ENCODE results near the gene CALML6.
"Not testable (repeated sequence)": the region's sequence is repeated elsewhere in the genome, so short reads cannot be mapped to it uniquely, and the experiment has no call there.

Gene CALML6, protein sequence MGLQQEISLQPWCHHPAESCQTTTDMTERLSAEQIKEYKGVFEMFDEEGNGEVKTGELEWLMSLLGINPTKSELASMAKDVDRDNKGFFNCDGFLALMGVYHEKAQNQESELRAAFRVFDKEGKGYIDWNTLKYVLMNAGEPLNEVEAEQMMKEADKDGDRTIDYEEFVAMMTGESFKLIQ

DNA sequence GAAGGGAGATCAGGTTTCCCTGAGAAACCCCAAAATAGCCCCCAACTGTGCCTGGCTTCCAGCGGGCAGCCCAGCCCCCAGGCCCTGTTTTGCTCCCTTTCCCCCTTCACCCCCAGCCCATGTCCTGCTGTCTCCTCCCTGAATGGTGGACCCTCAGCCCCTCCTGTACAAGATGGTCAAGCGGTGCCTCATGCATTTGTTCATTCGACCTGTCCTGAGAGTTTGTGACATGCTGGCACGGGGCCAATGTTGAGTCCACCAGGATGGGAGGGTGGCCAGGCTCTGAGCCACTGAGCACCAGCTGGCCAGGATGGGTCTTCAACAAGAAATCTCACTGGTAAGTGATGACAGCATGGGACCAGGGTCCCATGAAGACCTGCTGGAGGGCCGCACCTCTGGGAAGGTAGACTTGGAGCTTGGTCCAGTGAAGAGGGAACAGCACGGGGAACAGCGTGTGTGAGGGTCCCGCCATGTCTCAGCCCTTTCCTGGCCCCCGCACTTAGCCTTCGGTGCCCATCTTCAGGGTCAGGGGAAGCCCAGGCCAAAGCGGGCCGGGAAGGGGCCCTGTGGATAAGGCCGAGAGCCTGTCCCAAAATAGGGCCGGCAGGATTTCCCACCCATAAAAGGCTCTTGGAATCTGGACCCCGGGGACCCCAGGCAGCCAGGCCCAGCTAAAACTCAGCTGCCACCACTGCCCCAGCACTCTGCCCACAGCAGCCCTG lies at the start of gene CALML6:
Gene CALML6 (plus strand): TSS at position 290 of the 722 bp plus-strand sequence. CDS start 21 bp downstream, at position 311.
- no peak for DNase-seq

DNA sequence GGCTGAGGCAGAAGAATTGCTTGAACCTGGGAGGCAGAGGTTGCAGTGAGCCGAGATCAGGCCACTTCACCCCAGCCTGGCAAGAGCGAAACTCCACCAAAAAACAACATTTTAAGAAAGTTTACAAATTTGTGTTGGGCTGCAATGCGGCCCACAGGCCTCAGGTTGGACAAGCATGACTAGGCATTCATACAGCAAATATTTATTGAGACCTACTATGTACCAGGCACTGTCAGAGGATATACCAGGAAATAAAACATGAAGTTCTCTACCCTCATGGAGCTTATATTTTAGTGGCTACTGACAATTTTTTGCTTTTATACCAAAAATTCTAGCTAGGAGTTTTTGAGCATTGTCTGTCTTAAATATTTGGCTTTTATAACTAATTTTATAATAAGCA lies 47.9 kb upstream of the CALML6 start:
- no peak for DNase-seq

DNA sequence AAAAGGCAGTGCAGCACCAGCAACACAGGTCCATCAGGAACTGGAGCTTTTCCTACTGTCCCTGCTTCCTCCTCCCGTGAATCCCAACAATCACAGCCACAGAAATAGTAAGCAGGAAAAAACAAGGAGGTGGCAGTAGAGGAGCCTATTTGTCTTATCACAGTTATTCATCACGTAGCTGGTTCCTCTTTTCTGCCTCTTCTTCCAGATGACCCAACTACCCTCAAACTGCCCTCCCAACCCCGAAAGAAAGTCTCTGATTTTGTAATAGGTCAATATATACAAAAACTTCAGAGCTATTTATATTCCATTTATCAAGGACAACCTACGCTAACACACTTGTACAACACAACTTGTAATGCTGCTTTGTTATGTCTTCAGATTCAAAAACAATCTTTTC lies 45.6 kb upstream of the CALML6 start:
- peak; percentile 75 for DNase-seq

DNA sequence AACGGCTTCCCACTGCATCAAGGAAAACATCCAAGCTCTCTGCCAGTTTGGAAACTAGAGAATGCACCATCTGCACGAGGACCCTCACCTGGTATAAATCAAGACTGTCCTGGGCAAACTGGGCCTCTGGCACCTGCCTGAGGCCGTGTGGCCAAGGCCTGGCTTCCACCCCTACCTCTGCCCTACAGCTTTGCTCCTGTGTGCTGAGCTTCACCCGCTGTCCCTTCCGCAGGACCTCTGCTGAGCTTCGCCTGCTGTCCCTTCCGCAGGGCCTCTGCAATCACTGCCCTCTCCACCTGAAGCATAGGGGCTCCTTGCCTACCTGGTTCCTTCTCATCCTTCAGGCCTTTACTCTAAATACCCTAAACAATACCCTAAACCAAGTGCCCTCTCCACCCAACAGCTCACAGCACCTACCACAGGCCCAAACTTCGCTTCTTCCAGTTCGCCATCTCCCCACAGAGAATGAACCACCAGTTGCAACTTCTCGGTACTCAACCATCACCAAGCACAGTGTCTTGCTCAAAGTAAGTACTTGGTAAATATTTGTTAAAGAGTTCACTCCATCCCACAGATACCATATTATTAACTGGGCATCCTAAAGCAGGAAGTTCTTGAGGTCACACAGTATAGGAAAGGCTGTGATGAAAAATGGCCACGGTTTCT lies 42.6 kb upstream of the CALML6 start:
- DNase-seq, result no peak

DNA sequence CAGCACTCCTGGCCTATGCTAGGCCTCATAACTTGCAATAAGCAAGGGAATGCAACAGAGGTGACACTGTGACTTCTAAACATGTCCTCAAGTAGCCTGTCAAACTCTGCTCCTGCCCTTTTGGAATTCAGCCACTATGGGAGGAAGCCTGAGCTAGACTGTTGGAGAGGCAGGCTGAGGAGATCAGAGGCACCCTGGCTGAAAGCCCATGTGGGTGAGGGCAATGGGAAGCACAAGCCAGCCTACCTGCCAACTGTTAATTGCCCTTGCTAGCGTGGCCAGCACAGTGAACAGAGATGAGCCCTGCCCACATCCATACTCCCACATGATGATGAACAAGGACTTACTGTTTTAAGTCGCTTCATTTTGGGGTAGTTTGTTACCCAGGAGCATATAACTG lies 41.9 kb upstream of the CALML6 start:
- no peak for DNase-seq

DNA sequence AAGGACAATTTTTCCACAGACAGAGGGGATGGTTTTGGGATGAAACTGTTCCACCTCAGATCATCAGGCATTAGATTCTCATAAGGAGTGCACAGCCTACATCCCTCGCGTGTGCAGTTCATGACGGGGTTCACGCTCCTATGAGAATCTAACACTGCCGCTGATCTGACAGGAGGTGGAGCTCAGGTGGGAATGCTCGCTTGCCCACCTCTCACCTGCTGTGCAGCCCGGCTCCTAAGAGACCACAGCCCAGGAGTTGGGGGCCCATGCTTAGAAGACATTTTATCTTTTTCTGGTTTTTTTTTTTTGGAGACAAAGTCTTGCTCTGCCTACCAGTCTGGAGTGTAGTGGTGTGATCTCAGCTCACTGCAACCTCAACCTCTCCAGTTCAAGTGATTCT lies 40.2 kb upstream of the CALML6 start:
- DNase-seq, result no peak

DNA sequence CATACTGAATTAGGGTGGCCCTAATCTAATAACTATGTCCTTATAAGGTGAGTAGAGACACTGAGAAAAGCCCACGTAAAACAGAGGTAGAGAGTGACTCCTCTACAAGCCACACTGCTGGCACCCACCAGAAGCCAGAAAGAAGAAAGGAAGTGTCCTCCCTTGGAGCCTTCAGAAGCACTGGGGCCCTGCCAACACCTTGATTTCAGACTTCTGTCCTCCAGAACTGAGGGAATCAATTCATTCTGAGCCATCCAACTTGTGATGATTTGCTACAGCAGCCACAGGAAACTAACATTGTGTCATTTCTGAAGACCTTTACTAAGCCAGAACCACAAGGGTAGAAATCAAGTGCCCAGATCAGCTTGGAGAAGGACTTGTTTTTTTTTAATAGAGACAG lies 39.1 kb upstream of the CALML6 start:
- DNase-seq, result no peak

DNA sequence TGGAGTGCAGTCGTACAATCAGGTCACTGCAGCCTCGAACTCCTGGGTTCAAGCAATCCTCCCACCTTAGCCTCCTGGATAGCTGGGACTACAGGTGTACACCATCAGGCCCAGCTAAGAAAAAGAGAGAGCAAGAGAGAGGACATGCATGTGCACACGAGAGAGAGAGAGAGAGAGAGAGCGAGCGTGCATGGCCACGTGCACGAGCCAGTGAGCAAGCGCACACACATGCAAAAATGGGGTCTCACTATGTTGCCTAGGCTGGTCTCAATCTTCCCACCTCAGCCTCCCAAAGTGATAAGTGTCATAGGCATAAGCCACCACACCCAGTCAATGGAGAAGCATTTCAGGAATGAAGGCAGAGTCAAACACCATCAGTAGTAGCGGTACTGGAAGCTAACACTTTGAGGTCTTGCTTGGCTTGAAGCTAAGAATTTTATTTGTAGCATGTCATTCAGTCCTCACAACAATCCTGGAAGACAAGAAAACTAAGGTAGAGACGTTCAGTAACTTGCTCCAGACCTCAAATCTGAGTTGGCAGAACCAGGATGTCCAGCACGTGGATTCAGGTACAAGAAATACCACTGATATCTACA lies 38.6 kb upstream of the CALML6 start:
- no peak for DNase-seq

DNA sequence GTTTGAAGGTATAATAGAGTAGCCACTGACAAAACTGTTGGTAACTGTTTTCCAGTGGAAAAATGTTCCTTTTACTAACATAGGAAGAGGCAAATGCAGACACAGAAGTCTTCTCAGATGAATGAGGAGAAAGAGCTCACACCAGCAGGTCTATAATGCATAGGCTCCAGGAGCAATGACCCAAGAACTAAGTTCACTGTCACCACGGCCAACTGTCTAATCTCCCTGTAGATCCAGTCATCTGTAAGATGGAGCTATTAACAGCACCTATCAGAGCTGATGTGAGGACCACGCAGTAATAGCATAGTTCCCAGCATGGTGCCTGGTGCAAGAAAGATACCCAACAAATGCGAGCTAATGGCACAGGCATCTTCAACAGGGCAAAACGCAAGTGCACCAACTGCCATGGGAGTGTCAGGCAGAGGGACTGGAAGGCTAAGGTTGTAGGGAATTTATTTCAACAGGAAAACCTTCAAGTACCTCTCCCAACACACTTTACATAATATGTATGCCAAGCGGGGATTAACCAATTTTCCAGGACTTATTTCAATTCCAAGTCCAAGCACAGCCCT lies 37.1 kb upstream of the CALML6 start:
- no peak for DNase-seq

DNA sequence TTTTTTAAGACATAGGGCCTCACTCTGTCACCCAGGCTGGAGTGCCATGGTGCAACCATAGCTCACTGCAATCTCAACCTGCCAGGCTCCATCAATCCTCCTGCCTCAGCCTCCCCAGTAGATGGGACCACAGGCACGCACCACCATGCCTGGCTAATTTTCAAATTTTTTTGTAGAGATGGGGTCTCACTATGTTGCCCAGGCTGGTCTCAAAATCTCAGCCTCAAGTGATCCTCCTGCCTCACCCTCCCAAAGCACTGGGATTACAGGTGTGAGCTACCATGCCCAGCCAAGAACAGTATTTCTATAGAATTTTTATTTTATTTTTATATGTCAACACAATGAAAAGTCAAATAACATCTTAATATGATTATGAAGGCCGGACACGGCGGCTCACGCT lies 35.1 kb upstream of the CALML6 start:
- no peak for DNase-seq

DNA sequence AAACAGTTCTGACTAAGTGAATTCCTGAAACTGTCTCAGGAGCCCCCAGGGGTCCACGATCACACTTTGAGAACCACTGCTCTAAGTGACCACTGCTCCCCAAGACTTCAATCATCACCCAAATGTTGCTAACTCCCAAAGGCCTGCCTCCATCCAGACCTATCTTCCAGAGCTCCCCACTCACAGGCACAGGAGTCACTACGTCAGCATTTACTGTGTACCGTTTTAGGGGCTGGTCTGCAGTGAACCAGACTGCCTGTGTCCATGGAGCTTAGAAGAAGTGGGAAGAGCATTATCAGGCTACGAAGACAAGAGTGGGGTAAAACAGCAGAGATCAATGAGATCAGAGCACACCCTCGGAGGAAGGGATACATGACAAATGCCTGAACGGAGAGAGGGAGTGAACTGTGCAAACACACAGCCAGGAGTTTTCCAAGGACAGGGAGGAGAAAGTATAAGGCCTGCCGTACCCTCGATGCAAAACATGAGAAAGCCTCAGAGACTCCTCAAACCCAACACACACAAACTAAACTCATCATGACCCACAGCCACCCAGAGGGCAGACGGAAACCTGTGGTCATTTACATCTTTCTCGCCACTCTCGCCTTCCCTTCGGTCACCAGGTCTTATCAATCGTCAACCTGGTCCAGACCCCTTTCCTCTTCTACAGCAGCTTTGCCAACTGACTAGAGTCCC lies 34.3 kb upstream of the CALML6 start:
- no peak for DNase-seq

DNA sequence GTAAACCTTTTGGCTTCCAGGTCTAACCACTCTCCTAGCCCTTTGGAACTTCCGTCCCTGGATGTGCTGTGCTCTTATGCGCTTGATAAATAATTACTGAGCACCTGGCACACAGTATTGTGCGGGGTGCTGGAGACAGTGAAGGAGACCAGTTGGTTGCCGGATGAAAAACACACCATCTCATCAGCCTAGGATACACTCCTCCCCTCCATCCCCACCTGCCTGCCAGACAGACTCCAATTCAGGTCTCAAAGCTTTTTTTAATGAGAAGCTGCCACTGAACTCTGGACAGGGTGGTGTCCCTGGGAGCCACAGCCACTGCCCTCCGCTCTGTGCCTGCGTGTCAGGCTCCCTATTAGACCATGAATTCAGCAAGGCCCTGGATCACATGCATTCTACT lies 33.3 kb upstream of the CALML6 start:
- DNase-seq, result no peak

DNA sequence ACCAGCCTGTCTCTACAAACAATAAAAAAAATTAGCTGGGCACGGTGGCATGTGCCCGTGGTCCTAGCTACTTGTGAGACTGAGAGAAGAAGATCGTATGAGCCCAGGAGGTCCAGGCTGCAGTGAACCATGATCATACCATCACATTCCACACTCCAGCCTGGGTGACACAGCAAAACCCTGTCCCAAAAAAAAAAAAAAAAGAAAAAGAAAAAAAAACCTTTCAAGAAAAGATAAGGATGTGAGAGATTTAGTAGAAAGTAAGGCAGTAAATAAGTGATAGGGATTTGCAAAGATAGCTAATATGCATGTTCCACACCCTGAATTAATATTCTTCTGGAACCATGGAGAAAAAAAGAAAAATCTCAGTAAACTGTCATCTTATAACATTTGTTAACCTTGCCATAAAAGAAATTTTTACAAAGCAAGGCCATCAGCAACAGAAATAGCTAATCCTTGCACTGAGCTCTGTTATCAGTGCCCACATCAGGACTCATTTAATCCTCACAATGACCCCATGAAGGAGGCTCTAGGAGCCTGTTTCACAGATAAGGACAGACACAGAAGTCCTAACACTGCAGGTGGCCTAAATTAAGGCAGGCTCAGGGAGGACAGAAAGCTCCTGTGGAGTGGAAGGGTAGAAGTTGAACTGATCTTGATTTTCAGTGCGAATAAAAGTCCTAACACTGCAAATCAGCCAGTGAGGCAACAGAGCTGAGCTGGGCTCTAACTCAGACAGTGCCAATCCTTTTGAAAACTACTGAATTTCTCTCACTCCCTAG lies 31.8 kb upstream of the CALML6 start:
- DNase-seq, result no peak

DNA sequence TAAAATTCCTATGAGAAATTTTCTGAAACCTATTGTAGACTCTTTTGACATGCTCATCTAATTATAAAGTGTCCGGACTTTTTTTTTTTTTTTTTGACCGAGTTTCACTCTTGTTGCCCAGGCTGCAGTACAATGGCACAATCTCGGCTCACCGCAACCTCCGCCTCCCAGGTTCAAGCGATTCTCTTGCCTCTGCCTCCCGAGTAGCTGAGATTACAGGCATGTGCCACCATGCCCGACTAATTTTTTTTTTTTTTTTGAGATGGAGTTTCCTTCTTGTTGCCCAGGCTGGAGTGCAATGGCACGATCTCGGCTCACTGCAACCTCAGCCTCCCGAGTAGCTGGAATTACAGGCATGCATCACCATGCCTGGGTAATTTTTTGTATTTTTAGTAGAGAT lies 31.2 kb upstream of the CALML6 start:
- DNase-seq, result not testable (repeated sequence)

DNA sequence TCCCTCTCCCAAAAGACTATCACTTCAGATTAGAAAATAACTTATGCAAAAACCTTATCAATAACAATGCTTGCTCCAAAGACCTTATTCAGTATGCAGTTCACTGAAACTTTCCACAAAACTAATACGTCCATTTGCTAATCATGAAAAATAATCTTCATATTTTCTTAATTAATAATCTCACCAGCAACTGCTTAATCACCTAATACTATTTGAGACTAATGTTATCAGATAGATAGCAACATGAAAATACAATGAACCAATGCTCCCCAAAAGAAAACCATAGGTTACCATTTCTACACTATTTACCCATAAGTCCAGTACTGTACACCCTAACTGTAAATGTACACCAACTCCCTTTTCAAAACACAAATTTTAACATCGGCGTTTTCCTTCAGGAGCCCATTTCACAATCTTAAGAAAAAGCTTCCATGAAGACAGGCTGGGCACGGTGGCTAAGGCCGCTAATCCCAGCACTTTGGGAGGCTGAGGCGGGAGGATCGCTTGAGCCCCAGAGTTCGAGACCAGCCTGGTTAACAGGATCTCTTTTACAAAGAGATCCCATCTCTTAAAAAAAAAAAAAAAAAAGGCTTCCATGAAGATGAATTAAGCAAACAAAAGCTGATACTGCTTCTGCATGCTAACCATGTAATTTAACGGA lies 25.8 kb upstream of the CALML6 start:
- DNase-seq, result no peak

DNA sequence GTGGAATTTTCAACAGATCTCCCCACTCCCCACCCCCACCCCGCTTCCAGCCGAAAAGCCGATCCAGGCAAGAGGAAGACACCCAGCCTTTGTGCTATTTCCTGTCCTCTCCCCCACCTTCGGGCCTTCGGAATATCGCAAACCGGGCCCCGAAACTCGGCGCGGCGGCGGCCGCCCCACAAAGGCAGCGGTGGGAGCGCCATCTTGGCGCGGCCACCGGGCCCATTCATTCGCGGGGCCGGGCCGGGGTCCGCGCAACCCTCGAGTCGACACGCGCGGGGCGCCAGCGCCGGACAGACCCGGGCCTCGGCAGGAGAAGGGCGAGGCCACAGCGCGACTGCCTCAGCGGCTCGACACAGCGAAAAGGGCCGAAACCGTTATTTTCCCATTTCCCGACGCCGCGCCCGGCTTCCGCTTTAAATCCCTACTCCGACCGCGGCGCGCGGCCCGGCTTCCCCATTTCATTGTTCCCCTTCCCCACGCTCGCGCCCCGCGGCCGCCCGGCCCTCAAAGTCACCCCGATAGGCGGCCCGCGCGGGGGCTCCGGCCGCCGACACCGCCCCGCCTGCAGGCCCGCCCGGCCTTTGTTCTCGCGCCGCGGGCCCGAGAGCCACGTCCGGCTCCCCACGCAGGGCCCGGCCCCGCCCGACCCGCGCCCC lies 25.1 kb upstream of the CALML6 start:
- DNase-seq, result peak; percentile 67

DNA sequence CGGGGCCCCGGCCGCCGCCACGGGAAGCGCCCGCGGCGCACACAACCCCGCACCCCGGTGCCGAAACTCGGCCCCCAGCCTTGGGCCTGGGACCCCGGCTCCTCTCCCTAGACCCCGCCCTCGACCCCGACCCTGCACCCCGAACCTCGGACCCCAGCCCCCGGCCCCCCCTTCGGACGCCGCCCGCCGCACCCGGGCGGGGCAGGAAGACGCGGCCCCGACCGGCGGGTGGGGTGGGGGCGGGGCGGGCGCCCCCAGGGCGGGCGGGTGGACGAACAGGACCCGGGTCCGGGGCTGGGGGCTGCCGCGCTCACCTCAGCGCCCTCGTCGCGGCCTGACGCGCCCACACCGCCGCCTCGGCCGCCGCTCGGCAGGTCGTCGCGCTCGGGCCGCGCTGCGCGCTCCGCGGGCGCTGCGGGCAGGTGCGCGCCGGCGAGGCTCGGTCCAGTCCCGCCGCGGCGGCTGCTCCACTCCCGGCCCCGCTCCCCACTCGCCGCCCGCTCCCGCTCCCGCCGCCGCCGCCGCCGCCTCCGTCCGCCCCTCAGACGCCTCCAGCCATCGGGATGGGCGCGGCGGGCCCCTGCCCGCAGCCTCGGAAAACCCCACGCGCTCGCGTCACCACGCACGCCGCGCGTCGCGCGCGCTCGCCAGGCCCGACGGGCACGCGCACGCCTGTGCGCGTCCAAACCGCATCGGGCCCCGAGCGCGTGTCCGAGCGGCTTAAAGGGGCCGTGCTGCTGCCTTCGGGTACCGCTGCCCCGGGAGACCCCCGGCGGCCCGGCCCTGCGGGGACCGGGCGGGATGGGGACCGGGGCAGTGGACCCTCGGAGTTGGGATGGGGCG lies 24.3 kb upstream of the CALML6 start, which contains the start of gene GNB1:
Gene GNB1 (minus strand): TSS at position 582 of the 843 bp plus-strand sequence. CDS start 65,634 bp downstream, outside the sequence.
- DNase-seq, result peak; percentile 78

DNA sequence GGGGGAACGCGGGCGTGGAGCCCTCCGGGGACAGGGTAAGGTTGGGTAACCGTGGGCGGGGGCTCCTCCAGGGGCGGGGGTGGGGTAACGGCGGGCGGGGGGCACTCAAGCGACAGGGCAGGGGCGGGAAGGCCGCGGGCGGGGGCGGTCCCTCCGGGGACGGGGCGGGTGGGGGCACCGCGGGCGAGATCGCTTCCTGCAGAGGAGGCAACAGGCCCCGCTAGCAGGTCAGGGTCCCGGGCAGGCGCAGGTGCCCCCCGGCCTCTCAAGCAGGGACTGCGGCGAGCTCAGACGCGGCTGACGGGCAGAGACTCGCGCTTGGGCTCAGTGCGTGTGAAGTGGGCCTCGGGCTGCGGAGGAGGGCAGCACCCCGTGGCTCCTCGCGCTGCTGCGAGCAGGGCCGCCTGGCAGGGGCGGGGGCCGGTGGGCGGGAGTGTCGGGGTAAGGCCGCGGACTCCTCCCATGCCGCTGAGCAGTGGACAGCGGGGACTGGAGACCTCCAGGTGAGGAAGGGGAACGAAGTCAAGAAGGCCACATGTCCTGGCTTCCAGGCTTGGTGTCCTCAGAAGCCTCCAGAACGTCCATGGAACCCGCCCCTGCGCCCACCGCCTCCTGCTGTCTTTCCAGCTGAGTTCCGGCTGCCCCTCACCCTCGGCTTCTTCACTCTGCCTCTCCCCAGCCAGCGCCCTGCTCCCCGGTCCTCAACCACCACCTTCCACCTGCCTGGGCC lies 23.5 kb upstream of the CALML6 start:
- DNase-seq, result no peak

Measured in MV-4-11 (cell line).